Suprapubic skin (tissue), 4 donors: ENCODE results near the gene COX10.

Experiments
- CTCF ChIP-seq, 2 donors: fragments of 200-600 bp in 1 of 2; fragments of 450-650 bp in 1 of 2; sonication (generic) in 1 of 2; IDR thresholded peaks; one replicate each; pipeline ENCODE4 v1.5.1; 2016 to 2019; ENCODE audit warnings: antibody characterized with exemption in 2 of 2, mild to moderate bottlenecking in 1 of 2, moderate library complexity in 1 of 2
- POLR2A ChIP-seq, 2 donors: fragments of 450-650 bp; IDR thresholded peaks; one replicate each; pipeline ENCODE4 v1.6.1; 2017; ENCODE audit warnings: antibody characterized with exemption in 2 of 2, mild to moderate bottlenecking in 2 of 2, moderate library complexity in 2 of 2
- POLR2AphosphoS5 ChIP-seq, 3 donors: sonication (generic); formaldehyde crosslinking; IDR thresholded peaks; one replicate each; pipeline ENCODE4 v1.6.1; 2017; ENCODE audit warnings: antibody characterized with exemption in 3 of 3

- TF ChIP-seq POLR2A (IDR thresholded peaks at IDR 0.05) (no peak), CTCF (IDR thresholded peaks at IDR 0.05) (no peak), POLR2AphosphoS5 (IDR thresholded peaks at IDR 0.05) (no peak)
Observed at GRCh38 chr17:14206891-14207290, 137.6 kb downstream of the COX10 start.
